Muscle layer of colon (tissue), 2 donors: ENCODE measurements around the gene GALNT16.
"Not testable (repeated sequence)": the region's sequence is repeated elsewhere in the genome, so short reads cannot be mapped to it uniquely, and the experiment has no call there.

Experiments used
- H3K27ac ChIP-seq: one replicate; pipeline ENCODE4 v1.7.0; 2013; ENCODE audit warnings: low read depth, mild to moderate bottlenecking, low read length, moderate library complexity
- H3K27me3 ChIP-seq, 2 donors: one replicate each; pipeline ENCODE4 v1.7.0; 2013; ENCODE audit warnings: low read length in 2 of 2, mild to moderate bottlenecking in 2 of 2; ENCODE audit not compliant: insufficient read depth in 2 of 2, control insufficient read depth in 1 of 2
- H3K36me3 ChIP-seq: one replicate; pipeline ENCODE4 v1.7.0; 2013; ENCODE audit warnings: mild to moderate bottlenecking, low read length; ENCODE audit not compliant: insufficient read depth
- H3K4me1 ChIP-seq: one replicate; pipeline ENCODE4 v1.7.0; 2013; ENCODE audit warnings: mild to moderate bottlenecking, low read length; ENCODE audit not compliant: insufficient read depth
- H3K4me3 ChIP-seq, 2 donors: one replicate each; pipeline ENCODE4 v1.7.0; 2013; ENCODE audit warnings: low read length in 2 of 2, low read depth in 1 of 2, mild to moderate bottlenecking in 1 of 2, moderate library complexity in 1 of 2
- H3K9ac ChIP-seq: one replicate; pipeline ENCODE4 v1.7.0; 2013; ENCODE audit warnings: low read length
- H3K9me3 ChIP-seq: one replicate; pipeline ENCODE4 v1.7.0; 2013; ENCODE audit warnings: mild to moderate bottlenecking, low read length
- donor health status: abdominal sarcoma.
- donor health status: Adenocarcinoma of cecum.

The GALNT16 gene

DNA sequence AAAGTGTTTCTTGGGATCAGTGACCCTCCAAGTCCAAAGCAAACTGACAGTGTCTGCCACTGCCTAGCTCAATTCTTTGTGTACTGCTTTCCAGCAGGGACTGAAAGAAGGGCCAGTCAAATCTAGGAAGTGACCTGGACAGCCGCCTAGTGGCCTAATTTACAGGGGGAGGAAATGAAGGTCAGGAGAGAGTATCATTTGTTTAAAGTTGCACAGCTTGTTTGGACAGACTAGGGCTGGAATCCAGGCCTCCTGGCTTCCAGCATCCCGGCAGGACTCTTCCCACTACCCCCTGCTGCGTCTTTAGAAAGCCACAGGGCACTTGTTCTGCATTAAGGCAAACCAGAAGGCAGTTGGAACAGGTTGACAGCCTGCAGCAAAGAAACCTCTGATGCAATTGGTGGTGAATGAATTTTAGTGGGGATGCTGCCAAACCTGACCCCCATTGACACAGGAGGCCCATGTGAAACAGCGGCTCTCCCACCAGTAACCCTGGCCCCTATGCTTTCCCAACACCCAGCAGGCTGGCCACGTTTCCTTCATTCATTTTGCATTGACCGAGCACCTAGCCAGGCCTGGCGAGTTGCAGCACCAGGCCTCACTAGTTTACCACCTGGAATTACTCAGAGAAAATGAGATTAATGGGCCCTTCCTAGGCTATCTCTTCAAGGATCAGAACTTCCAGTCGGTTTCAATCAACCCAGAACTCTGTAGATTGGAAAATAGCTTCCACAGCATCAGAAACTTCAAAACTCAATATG is 28.2 kb downstream of the GALNT16 start:
- H3K27me3 ChIP-seq = no peaks in the 10 kb centered on the region
- H3K9me3 ChIP-seq = no peaks in the 10 kb centered on the region
- H3K9ac ChIP-seq = no peak overlapping the region
- H3K27ac ChIP-seq = no peak overlapping the region
- H3K4me1 ChIP-seq = peaks cover 16% of the 10 kb centered on the region
- H3K4me3 ChIP-seq = no peak overlapping the region
- no peaks in the 10 kb centered on the region for H3K36me3 ChIP-seq

DNA sequence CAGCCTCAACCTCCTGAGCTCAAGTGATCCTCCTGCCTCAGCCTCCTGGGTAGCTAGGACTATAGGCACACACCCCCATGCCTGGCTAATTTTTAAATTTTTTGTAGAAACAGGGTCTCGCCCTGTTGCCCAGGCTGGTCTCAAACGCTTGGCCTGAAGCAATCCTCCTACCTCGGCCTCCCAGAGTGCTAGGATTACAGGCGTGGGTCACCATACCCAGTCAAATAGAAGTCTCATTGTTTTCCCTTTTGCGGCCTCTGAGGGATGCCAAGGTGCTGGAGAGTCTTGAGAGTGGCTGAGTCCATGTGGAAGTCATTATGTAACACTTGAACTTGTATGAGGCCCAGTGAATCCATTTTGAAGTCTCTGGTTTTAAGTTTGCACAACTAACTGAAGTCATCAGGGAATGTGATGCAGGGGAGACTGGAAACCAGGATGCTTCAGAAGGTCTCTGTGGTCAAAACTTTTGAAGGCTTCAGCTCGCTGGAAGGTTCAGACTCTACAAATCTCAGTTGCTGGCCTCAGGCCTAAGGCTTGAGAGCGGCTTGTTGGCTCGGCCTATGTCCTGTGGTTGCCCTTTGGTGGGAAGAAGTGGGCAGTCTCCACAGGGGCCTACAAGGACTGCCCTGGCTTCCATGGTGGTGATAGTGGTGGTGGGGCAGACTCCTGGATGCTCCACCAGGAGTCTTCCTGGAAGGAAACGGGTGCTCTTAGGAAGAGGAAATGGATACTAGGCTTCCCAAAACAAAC is 29.2 kb downstream of the GALNT16 start:
- Histone ChIP-seq H3K4me3 (no peak overlapping the region), H3K36me3 (no peaks in the 10 kb centered on the region), H3K27ac (no peak overlapping the region), H3K9ac (no peak overlapping the region), H3K4me1 (peaks cover 16% of the 10 kb centered on the region), H3K27me3 (no peaks in the 10 kb centered on the region), H3K9me3 (no peaks in the 10 kb centered on the region)

DNA sequence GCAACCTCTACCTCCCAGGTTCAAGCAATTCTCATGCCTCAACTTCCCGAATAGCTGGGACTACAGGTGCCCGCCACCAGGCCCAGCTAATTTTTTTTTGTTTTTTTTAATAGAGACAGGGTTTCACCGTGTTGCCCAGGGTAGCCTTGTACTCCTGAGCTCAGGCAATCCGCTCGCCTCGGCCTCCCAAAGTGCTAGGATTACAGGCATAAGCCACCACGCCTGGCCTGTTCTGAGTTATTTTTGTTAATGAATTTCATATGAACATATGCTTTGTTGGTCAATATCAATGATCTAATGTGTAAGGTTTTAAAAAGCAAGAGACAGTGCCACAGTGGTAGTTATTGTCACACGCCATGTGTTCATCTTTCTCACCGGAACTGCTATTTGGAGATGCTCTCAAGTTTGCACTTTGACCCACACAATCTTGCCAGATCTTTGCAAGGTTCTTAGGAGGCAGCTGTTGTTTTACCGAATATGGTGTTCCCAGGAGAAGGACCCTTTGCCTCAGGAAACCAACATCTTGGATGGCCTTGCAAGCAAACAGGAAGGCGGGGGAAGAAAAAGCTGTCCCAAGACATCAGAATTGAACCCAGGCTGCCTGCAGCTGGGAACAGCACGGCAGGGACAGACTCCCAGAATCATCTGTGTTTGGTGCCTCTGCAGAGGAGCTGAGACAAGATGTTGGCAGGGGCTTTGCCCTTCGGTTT is 30.0 kb downstream of the GALNT16 start:
- H3K36me3 ChIP-seq = no peaks in the 10 kb centered on the region
- no peak overlapping the region for H3K27ac ChIP-seq
- no peaks in the 10 kb centered on the region for H3K27me3 ChIP-seq
- no peak overlapping the region for H3K9ac ChIP-seq
- no peaks in the 10 kb centered on the region for H3K9me3 ChIP-seq
- no peak overlapping the region for H3K4me3 ChIP-seq
- H3K4me1 ChIP-seq = peaks cover 16% of the 10 kb centered on the region

DNA sequence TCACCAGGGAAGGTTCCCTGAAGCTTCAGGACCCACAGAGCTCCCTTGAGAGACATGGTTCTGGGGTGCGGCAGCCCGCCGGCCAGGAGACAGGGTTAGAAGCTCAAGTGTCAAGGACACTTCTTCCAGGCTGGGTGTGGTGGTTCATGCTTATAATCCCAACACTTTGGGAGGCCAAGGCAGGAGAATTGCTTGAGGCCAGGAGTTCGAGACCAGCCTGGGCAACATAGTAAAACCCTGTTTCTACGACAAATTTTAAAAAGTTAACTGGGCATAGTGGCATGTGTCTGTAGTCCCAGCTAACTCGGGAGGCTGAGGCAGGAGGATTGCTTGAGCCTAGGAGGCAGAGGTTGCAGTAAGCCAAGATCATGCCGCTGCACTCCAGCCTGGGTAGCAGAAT is 30.9 kb downstream of the GALNT16 start:
- not testable (repeated sequence) for H3K27ac ChIP-seq, H3K27me3 ChIP-seq, H3K4me3 ChIP-seq, H3K36me3 ChIP-seq, H3K9ac ChIP-seq, H3K9me3 ChIP-seq
- peaks cover 16% of the 10 kb centered on the region for H3K4me1 ChIP-seq

DNA sequence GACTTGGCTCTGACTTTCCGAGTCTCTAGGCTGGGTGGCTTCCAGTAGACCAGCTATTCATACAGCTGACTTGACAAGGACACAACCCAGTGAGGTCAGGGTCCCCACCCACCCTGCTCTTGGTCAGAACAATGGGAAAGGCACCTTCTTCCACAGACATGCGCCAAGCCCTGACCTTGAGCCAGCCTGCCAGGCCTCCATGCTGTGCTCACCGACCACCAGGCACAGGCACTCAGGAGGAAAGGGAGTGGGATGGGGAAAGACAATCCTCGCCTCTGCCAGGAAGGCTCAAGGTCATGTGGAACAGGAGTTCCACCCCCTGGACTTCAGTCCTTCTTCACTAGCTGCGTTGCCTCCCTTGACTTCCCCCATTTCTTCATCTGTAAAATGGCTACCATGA is 31.4 kb downstream of the GALNT16 start:
- H3K36me3 ChIP-seq = no peaks in the 10 kb centered on the region
- H3K27ac ChIP-seq = no peak overlapping the region
- H3K4me3 ChIP-seq = no peak overlapping the region
- H3K9ac ChIP-seq = no peak overlapping the region
- peaks cover 16% of the 10 kb centered on the region for H3K4me1 ChIP-seq
- no peaks in the 10 kb centered on the region for H3K27me3 ChIP-seq
- no peaks in the 10 kb centered on the region for H3K9me3 ChIP-seq

DNA sequence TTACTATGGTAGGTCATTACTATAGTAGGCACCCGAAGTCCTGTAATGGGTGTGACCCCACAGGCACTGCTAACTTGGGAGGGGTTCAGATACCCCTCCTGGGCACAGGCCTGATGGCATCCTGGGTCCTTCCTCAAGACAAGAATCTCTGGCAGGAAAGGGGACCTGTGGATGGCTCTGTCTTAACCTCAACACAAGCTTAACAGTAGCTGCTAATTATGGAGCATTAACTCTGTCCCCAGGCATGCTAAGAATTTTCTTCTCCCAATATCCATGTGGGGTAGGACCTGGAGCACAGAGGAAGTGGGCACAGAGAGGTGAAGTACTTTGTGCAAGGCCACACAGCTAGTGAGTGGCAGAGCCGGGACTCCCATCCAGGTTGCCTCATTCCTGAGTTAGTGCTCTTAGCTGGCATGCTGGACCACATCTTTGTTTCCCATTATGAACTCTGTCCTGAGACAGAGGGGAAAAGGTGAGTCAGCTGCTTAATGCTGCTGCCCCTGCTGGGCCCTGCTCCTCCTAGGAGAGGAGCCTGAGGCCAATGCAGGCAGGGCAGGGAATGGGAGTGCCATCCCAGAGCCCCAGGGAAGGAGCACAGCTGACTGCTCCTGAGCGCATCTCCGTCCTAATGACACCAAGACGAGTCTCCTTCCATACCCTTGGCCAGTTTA is 32.1 kb downstream of the GALNT16 start:
- Histone ChIP-seq H3K4me3 (no peak overlapping the region), H3K27me3 (no peaks in the 10 kb centered on the region), H3K9me3 (no peaks in the 10 kb centered on the region), H3K27ac (no peak overlapping the region), H3K4me1 (peaks cover 14% of the 10 kb centered on the region), H3K36me3 (no peaks in the 10 kb centered on the region), H3K9ac (no peak overlapping the region)

DNA sequence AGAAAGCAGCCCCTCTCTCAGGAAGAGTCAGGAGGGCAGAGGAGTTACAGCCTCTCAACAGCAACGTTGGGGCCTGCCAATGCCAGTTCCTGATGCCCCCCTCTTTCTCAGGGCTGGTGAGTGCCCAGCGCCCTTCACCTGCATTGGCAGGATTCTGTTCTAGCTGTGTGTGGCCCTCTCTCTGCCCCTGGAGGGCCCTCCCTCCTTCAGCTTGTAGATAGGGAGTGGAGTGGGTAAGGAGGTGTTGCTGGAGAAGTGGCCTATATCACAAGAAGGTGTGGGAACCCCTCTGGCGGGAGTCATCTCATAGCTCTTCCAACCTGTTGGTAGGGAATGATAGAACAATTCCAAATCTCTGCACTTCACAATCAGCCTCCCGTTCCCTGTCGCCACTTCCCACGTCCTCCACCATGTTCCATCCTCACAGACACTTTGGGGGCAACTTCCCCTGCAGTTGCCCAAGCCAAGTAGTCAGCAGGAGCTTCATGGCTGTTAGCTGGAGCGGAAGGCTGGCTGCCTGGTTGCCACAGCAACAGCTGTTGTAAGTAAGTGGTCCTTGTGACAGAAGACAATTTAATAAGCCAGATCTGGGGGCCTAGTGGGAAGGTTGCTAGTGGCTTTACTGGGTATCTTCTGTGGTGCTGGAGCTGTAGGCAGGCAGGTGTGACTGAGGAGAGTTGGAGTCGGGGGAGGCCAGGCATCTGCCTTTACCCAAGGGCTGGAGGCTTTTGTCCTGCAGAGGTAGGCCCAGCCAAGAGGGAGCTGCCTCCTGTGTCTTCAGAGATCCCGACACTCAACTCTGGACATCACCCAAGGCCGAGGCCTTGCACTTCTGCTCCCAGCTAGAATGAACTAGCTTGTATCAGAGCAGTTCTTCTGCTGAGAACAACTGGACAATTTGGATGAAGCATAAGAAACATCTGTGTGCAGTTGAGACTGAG is 38.4 kb downstream of the GALNT16 start:
- Histone ChIP-seq H3K9ac (no peak overlapping the region), H3K4me3 (no peak overlapping the region), H3K4me1 (no peaks in the 10 kb centered on the region), H3K36me3 (no peaks in the 10 kb centered on the region), H3K27me3 (no peaks in the 10 kb centered on the region), H3K9me3 (no peaks in the 10 kb centered on the region), H3K27ac (no peak overlapping the region)

DNA sequence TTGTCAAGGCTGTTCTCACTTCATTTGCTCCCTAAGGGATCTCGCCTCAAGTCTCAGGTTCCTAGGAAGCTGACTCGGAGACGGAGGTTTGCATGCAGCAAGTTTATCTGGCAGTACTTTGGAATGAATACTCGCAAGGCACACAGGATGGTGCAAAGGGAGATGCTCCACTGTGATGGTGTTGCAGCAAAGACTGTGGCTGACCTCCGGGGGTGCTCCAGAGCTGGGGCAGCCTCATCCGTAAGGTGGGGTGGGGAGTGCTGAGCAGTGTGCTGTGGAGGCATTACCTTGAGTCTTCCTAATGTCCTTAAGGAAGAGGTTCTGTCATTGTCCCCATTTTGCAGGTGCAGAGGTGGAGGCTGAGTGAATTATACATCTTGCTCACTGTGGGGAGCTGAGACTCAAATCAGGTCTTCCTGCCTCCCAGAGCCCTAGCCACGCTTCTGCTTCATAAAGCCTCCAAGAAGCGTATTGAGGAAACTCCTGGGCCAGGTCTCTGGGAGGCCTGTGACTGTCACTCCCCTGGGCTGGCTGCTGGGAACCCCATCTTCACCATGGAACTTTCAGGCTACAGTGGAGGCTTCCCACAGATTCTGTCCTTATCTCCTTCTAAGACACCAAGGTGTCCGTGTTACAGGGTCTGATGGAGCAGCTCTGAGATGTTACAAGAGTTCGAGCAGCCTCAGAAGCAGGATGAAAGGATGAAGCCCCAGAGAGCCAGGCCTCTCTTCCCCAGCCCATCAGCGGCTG is 39.5 kb downstream of the GALNT16 start:
- Histone ChIP-seq H3K4me1 (no peaks in the 10 kb centered on the region), H3K9me3 (no peaks in the 10 kb centered on the region), H3K27me3 (no peaks in the 10 kb centered on the region), H3K9ac (no peak overlapping the region), H3K36me3 (no peaks in the 10 kb centered on the region), H3K27ac (no peak overlapping the region), H3K4me3 (no peak overlapping the region)

DNA sequence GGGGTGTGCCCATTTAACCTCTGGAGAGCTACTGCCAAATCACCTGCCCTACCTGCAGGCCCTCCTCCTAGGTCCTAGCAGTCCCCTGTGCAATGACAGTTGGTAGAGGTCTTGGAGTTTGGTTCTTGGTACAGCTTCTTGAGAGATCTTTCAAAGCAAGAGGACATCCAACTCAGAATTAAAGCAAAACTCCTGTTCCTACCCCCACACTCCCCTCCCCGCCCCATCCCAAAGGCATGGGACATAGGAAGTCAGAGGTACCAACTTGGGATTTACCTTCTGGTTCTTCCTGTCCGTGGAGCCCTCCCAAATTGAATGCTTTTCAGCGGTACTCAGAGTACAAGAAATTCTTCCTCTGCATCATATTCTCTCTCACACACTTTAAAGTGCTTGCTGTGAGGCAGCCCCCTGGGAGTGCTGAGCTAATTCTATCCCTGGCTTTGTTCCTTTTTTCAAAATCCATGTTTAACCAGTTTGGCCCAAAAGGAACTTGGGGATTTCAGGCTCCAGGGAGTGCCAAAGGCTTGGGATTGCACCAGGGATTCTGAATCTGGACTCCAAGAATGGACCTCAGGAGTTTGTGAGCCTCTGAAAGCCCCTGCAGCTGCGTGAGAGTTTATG is 40.8 kb downstream of the GALNT16 start:
- Histone ChIP-seq H3K4me3 (no peak overlapping the region), H3K36me3 (no peaks in the 10 kb centered on the region), H3K9me3 (no peaks in the 10 kb centered on the region), H3K27me3 (no peaks in the 10 kb centered on the region), H3K9ac (no peak overlapping the region), H3K27ac (no peak overlapping the region), H3K4me1 (no peaks in the 10 kb centered on the region)

DNA sequence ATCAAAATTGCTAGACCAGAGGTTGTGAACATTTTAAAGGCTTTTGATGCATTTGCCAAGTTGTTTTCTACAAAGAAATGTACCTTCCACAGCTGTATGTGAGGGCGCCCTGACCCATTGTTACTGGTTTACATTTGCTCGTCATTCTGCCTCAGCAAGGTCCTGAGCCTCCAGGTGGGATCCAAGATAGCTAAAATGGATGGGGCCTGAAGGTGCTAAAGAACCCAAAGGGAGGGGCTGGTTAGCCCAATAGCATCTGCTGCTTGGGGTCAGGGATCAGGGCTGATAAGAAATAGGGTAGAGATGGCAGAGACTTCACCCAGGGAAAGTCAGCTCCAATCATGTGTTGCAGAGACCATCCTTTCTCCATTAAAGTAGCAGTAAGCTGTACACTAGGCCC is 43.1 kb downstream of the GALNT16 start:
- Histone ChIP-seq H3K36me3 (no peaks in the 10 kb centered on the region), H3K4me1 (no peaks in the 10 kb centered on the region), H3K9ac (no peak overlapping the region), H3K27ac (no peak overlapping the region), H3K9me3 (no peaks in the 10 kb centered on the region), H3K27me3 (no peaks in the 10 kb centered on the region), H3K4me3 (no peak overlapping the region)
